H1 (cell line): ENCODE data around the gene MROH2B. TPM values are rescaled to one million over a fixed set of nuclear protein-coding genes. Genes with fewer than 3 reads are reported as not detected.

Experiments
- CTCF ChIA-PET: fragments of 300-600 bp; sonication (Branson Sonifier 250); formaldehyde crosslinking; loops from one replicate; lab custom pipeline; 2021; ENCODE audit not compliant: partially characterized antibody; lab: Charles Lee
- POLR2A ChIA-PET: fragments of 300-600 bp; sonication (Branson Sonifier 250); formaldehyde crosslinking; loops from one replicate; lab custom pipeline; 2021; ENCODE audit warnings: inconsistent platforms; ENCODE audit not compliant: partially characterized antibody; lab: Charles Lee
- DNase-seq, 2 experiments: peaks; one replicate each; pipeline versions ENCODE4 v3.0.0 to v3.0.0-alpha.2; 2010 to 2022; ENCODE audit warnings: low spot score in 2 of 2, low read depth in 1 of 2, mixed read lengths in 1 of 2
- FAIRE-seq: peaks from 2 replicates; lab custom pipeline; 2011; peaks lifted over from hg19 to GRCh38; lab: Jason Lieb, UNC
- H2AFZ ChIP-seq: 2 replicates; pipeline ENCODE4 v1.8.1; 2012; ENCODE audit warnings: low read length, inconsistent platforms
- H2AK5ac ChIP-seq: 2 replicates; pipeline ENCODE4 v1.6.1; 2013; ENCODE audit warnings: low read depth, low read length
- H2BK120ac ChIP-seq: replicated peaks from 2 replicates; pipeline ENCODE3; 2013; ENCODE audit warnings: low read depth, low read length, inconsistent platforms
- H2BK12ac ChIP-seq: 2 replicates; pipeline ENCODE4 v1.6.1; 2013; ENCODE audit warnings: low read depth, low read length
- H2BK15ac ChIP-seq: 2 replicates; pipeline ENCODE4 v1.6.1; 2013; ENCODE audit warnings: low read length
- H2BK20ac ChIP-seq: 2 replicates; pipeline ENCODE4 v1.6.1; 2013; ENCODE audit warnings: low read length
- H2BK5ac ChIP-seq: 2 replicates; pipeline ENCODE4 v1.6.1; 2013; ENCODE audit warnings: low read depth, low read length
- H3K14ac ChIP-seq: 2 replicates; pipeline ENCODE4 v1.6.1; 2013; ENCODE audit warnings: inconsistent platforms; ENCODE audit not compliant: insufficient read length
- H3K18ac ChIP-seq: 2 replicates; pipeline ENCODE4 v1.6.1; 2013; ENCODE audit warnings: low read length; ENCODE audit errors: extremely low read depth
- H3K23ac ChIP-seq: 2 replicates; pipeline ENCODE4 v1.6.1; 2013; ENCODE audit warnings: inconsistent platforms; ENCODE audit not compliant: insufficient read length
- H3K23me2 ChIP-seq: 2 replicates; pipeline ENCODE4 v1.6.1; 2013; ENCODE audit warnings: low read depth, low read length
- H3K27ac ChIP-seq: 2 replicates; pipeline ENCODE4 v1.6.1; 2011; ENCODE audit warnings: low read depth, low read length, inconsistent platforms
- H3K27me3 ChIP-seq, 4 experiments: replicated peaks in 1 of 4; 1 replicate in 1 of 4; 2 replicates in 3 of 4; pipeline versions ENCODE4 v1.6.1 to v1.8.1; 2011 to 2013; ENCODE audit warnings: low read length in 3 of 4, mild to moderate bottlenecking in 3 of 4, inconsistent platforms in 2 of 4, mixed read lengths in 2 of 4, moderate library complexity in 1 of 4; ENCODE audit not compliant: control insufficient read depth in 3 of 4, insufficient read depth in 3 of 4; ENCODE audit errors: extremely low read depth in 1 of 4
- H3K36me3 ChIP-seq, 4 experiments: 2 replicates each; pipeline versions ENCODE4 v1.6.1 to v1.8.1; 2011 to 2013; ENCODE audit warnings: mild to moderate bottlenecking in 4 of 4, low read length in 3 of 4, moderate library complexity in 2 of 4, control low read depth in 1 of 4, inconsistent platforms in 1 of 4; ENCODE audit not compliant: insufficient read depth in 4 of 4, control insufficient read depth in 2 of 4
- H3K4ac ChIP-seq: replicated peaks from 2 replicates; pipeline ENCODE3; 2013; ENCODE audit warnings: low read length, low read depth, mixed read lengths, inconsistent platforms; ENCODE audit not compliant: insufficient read length
- H3K4me1 ChIP-seq, 4 experiments: replicated peaks in 1 of 4; 1 replicate in 1 of 4; 2 replicates in 3 of 4; pipeline versions ENCODE4 v1.6.1 to v1.8.1; 2011 to 2013; ENCODE audit warnings: low read length in 3 of 4, inconsistent platforms in 2 of 4, mixed read lengths in 1 of 4; ENCODE audit not compliant: insufficient read depth in 4 of 4, control insufficient read depth in 3 of 4
- H3K4me2 ChIP-seq, 2 experiments: 2 replicates each; pipeline versions ENCODE4 v1.6.1 to v1.8.1; 2011 to 2013; ENCODE audit warnings: low read depth in 2 of 2, low read length in 2 of 2, control low read depth in 1 of 2, inconsistent platforms in 1 of 2, mild to moderate bottlenecking in 1 of 2; ENCODE audit not compliant: insufficient read depth in 1 of 2
- H3K4me3 ChIP-seq, 4 experiments: fragments of 200-600, 300-600 bp in 1 of 4; sonication (generic), shearing (Covaris generic), sonication (Bioruptor Twin) in 1 of 4; 2 replicates each; pipeline versions ENCODE4 v1.5.1 to v1.8.1; 2011 to 2016; ENCODE audit warnings: low read length in 4 of 4, low read depth in 3 of 4, control low read depth in 2 of 4, inconsistent platforms in 2 of 4, mild to moderate bottlenecking in 2 of 4, mixed read lengths in 1 of 4, moderate library complexity in 1 of 4; ENCODE audit not compliant: insufficient read depth in 2 of 4; ENCODE audit errors: extremely low read depth in 1 of 4
- H3K56ac ChIP-seq: replicated peaks from 2 replicates; pipeline ENCODE3; 2013; ENCODE audit warnings: low read depth, mild to moderate bottlenecking, mixed read lengths, low read length, inconsistent platforms; ENCODE audit not compliant: insufficient read length
- H3K79me1 ChIP-seq: 2 replicates; pipeline ENCODE4 v1.6.1; 2013; ENCODE audit warnings: low read depth, low read length, control low read depth
- H3K79me2 ChIP-seq, 2 experiments: 2 replicates each; pipeline versions ENCODE4 v1.6.1 to v1.8.1; 2012 to 2013; ENCODE audit warnings: low read length in 2 of 2, mild to moderate bottlenecking in 2 of 2, inconsistent platforms in 1 of 2; ENCODE audit not compliant: insufficient read depth in 2 of 2, control insufficient read depth in 1 of 2
- H3K9ac ChIP-seq, 4 experiments: replicated peaks in 1 of 4; 1 replicate in 1 of 4; 2 replicates in 3 of 4; pipeline versions ENCODE4 v1.6.1 to v1.8.1; 2011 to 2013; ENCODE audit warnings: low read depth in 3 of 4, low read length in 3 of 4, control low read depth in 2 of 4, mild to moderate bottlenecking in 2 of 4, moderate library complexity in 2 of 4, inconsistent platforms in 1 of 4; ENCODE audit errors: extremely low read depth in 1 of 4
- H3K9me3 ChIP-seq, 2 experiments: 2 replicates each; pipeline versions ENCODE4 v1.6.1 to v1.8.1; 2012 to 2013; ENCODE audit warnings: mild to moderate bottlenecking in 2 of 2, moderate library complexity in 2 of 2, control low read depth in 1 of 2, inconsistent platforms in 1 of 2, low read depth in 1 of 2, low read length in 1 of 2, mixed read lengths in 1 of 2; ENCODE audit not compliant: insufficient read depth in 2 of 2
- H4K20me1 ChIP-seq, 2 experiments: replicated peaks in 1 of 2; 2 replicates each; pipeline versions ENCODE3 to v1.8.1; 2011 to 2013; ENCODE audit warnings: inconsistent platforms in 2 of 2, low read length in 2 of 2, mild to moderate bottlenecking in 1 of 2; ENCODE audit not compliant: insufficient read depth in 2 of 2, control insufficient read depth in 1 of 2
- H4K5ac ChIP-seq: 2 replicates; pipeline ENCODE4 v1.6.1; 2013; ENCODE audit warnings: low read length, low read depth, mixed read lengths, inconsistent platforms; ENCODE audit not compliant: insufficient read length
- H4K8ac ChIP-seq: 2 replicates; pipeline ENCODE4 v1.8.0; 2013; ENCODE audit warnings: mild to moderate bottlenecking, moderate library complexity, low read length, inconsistent platforms; ENCODE audit not compliant: insufficient read depth; ENCODE audit errors: extremely low read depth
- H4K91ac ChIP-seq: replicated peaks from 2 replicates; pipeline ENCODE3; 2013; ENCODE audit warnings: low read length, mixed read lengths, inconsistent platforms; ENCODE audit not compliant: insufficient read length
- CBX5 ChIP-seq: fragments of 300-800, 300-1000 bp; sonication (generic); IDR thresholded peaks from 2 replicates; pipeline ENCODE4 v1.7.1; 2016; ENCODE audit warnings: antibody characterized with exemption, low read length, low read depth
- CEBPB ChIP-seq: IDR thresholded peaks from 2 replicates; pipeline ENCODE4 v1.6.1; 2012; ENCODE audit warnings: low read depth, low read length
- CHD2 ChIP-seq: IDR thresholded peaks from 2 replicates; pipeline ENCODE4 v1.6.1; 2012; ENCODE audit warnings: low read length, improper control_type of control experiment
- EGR1 ChIP-seq: IDR thresholded peaks from 2 replicates; pipeline ENCODE4 v1.6.1; 2011; ENCODE audit warnings: low read depth, low read length, borderline replicate concordance
- EP300 ChIP-seq, 2 experiments: IDR thresholded peaks; 1 replicate in 1 of 2; 2 replicates in 1 of 2; pipeline ENCODE4 v1.6.1; 2011 to 2012; ENCODE audit warnings: low read depth in 2 of 2, low read length in 2 of 2, mild to moderate bottlenecking in 2 of 2, borderline replicate concordance in 1 of 2, inconsistent platforms in 1 of 2, moderate library complexity in 1 of 2
- EZH2 ChIP-seq: fragments of 200-600 bp; sonication (generic); IDR thresholded peaks from 2 replicates; pipeline ENCODE4 v1.7.1; 2012; ENCODE audit warnings: low read depth, mild to moderate bottlenecking, moderate library complexity, low read length, inconsistent platforms; ENCODE audit not compliant: severe bottlenecking
- GTF2F1 ChIP-seq: IDR thresholded peaks from 2 replicates; pipeline ENCODE4 v1.6.1; 2012; ENCODE audit warnings: low read depth, low read length, improper control_type of control experiment, borderline replicate concordance
- RNF2 ChIP-seq: fragments of 200-900, 300-1000 bp; sonication (generic); IDR thresholded peaks from 2 replicates; pipeline ENCODE4 v1.7.1; 2016; ENCODE audit warnings: borderline replicate concordance, low read depth, mild to moderate bottlenecking, antibody characterized with exemption, low read length; ENCODE audit not compliant: poor library complexity, severe bottlenecking; ENCODE audit errors: missing control alignments
- SIN3A ChIP-seq, 2 experiments: IDR thresholded peaks in 1 of 2; conservative IDR thresholded peaks in 1 of 2; 2 replicates each; pipeline ENCODE4 v1.6.1; 2011 to 2012; ENCODE audit warnings: low read length in 2 of 2, improper control_type of control experiment in 1 of 2, low read depth in 1 of 2, mild to moderate bottlenecking in 1 of 2
- SIRT6 ChIP-seq: IDR thresholded peaks from one replicate; pipeline ENCODE4 v1.7.1; 2012; ENCODE audit warnings: low read length, inconsistent platforms
- SIX5 ChIP-seq: IDR thresholded peaks from 2 replicates; pipeline ENCODE4 v1.6.1; 2011; ENCODE audit warnings: mild to moderate bottlenecking, low read depth, low read length
- SP4 ChIP-seq: IDR thresholded peaks from 2 replicates; pipeline ENCODE4 v1.6.1; 2012; ENCODE audit warnings: low read length, inconsistent platforms
- ZNF274 ChIP-seq: IDR thresholded peaks from 2 replicates; pipeline ENCODE4 v1.7.0; 2012; ENCODE audit warnings: low read length, borderline replicate concordance; ENCODE audit errors: extremely low read depth
- WGBS, 2 experiments: shearing (Covaris generic) in 1 of 2; methylation state at CpG; one replicate each; pipeline versions ENCODE4 v1.1.6 to v1.1.7; 2013 to 2015; ENCODE audit warnings: low lambda C conversion rate in 2 of 2, mixed read lengths in 2 of 2, inconsistent platforms in 1 of 2, low coverage in 1 of 2, missing lambda C conversion rate in 1 of 2; ENCODE audit not compliant: insufficient replicate concordance in 2 of 2, insufficient coverage in 1 of 2, insufficient read length in 1 of 2; ENCODE audit errors: extremely low coverage in 1 of 2, missing lambda C conversion rate in 1 of 2; 5-methylcytosine and 5-hydroxymethylcytosine counted together
- polyA plus RNA-seq, 7 experiments: library from polyadenylated mRNA; depleted of rRNA in 3 of 7; stranded (reverse) in 5 of 7; unstranded in 2 of 7; fragments of >200 nt in 5 of 7; fragments of 200-250 nt in 2 of 7; gene quantifications; 1 replicate in 5 of 7; 2 replicates in 1 of 7; 4 replicates in 1 of 7; pipeline versions ENCODE4 v1.2.1 to v1.2.3, GENCODE V29; 2011 to 2013; ENCODE audit warnings: missing spikeins in 2 of 7, mixed read lengths in 2 of 7
- total RNA-seq: library from RNA; stranded (reverse); fragmentation: NEBNext Ultra II Directional; extraction: Animal tissue kit (Norgen Biotek cat#: 25700); gene quantifications from 2 replicates; pipeline ENCODE4 v1.2.1, GENCODE V29; 2021
- TF ChIP-seq, protein P1 (sequence below): IDR thresholded peaks from 2 replicates; pipeline ENCODE4 v1.6.1; 2012; ENCODE audit warnings: inconsistent platforms

The MROH2B gene
- total and polyA plus RNA-seq, 2 of the 8 experiments (the other 6 are each of a cell fraction or from before 2014, with no cell fraction given), result not detected

DNA sequence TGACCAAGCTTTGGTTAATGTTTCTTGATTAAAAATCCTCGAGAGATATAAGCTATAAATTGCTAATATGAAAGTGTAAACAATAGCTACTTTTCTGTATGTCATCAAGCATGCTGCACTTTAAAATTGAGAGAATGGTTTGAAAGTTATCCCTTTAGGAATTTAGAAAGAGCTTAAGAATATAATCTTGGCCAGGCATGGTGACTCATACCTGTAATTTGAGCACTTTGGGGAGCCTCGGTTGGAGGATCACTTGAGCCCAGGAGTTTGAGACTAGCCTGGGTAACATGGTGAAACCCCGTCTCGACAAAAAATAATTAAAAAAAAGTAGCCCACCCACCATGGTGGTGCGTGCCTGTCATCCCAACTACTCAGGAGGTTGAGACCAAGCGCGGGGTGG lies 12.2 kb upstream of the MROH2B start:
- H4K8ac ChIP-seq, result no peak overlapping the region
- no peak overlapping the region for H2AFZ ChIP-seq
- no peak overlapping the region for H2BK20ac ChIP-seq
- H3K23me2 ChIP-seq, result no peaks in the 10 kb centered on the region
- H3K9me3 ChIP-seq, result peaks cover 0 to 5% of the 10 kb centered on the region in 2 experiments; a peak in 2 of 4 replicates
- no peak overlapping the region for H4K5ac ChIP-seq
- FAIRE-seq (no peak), DNase-seq (no peak)
- H3K18ac ChIP-seq, result no peak overlapping the region
- H2AK5ac ChIP-seq, result no peak overlapping the region
- H3K23ac ChIP-seq, result no peak overlapping the region
- H3K4ac ChIP-seq, result no peak overlapping the region
- WGBS, 2 experiments, result 76% methylated on average over 7 of the region's 7 CpGs; no CpG with 5 or more reads in 1 of the 2 experiments
- H3K56ac ChIP-seq, result no peak overlapping the region
- no peaks in the 10 kb centered on the region for H3K79me1 ChIP-seq
- no peak overlapping the region for H2BK15ac ChIP-seq
- H3K14ac ChIP-seq, result no peak overlapping the region
- no peaks in the 10 kb centered on the region for H3K27me3 ChIP-seq
- no peak overlapping the region for H3K4me3 ChIP-seq
- no peak overlapping the region for H2BK12ac ChIP-seq
- H2BK120ac ChIP-seq, result no peak overlapping the region
- no peak overlapping the region for H3K27ac ChIP-seq
- no peak overlapping the region for H2BK5ac ChIP-seq
- no peaks in the 10 kb centered on the region for H4K20me1 ChIP-seq
- ChIA-PET CTCF (no interaction called here), POLR2A (interaction anchor here (0.6 to 0.7 kb wide), 2 partner anchors 102 to 379 kb away, joined by 3 to 4 read pairs; no protein-coding TSS in a partner anchor)
- H3K36me3 ChIP-seq, result peaks cover 0 to 3% (median 0%) of the 10 kb centered on the region in 4 experiments; a peak in 1 of 8 replicates
- no peak overlapping the region for H4K91ac ChIP-seq
- no peak overlapping the region for H3K9ac ChIP-seq
- H3K4me1 ChIP-seq, result no peaks in the 10 kb centered on the region; a peak in 1 of 7 replicates
- no peaks in the 10 kb centered on the region for H3K79me2 ChIP-seq
- H3K4me2 ChIP-seq, result no peak overlapping the region
- no peak for TF ChIP-seq SIRT6
- no peak for TF ChIP-seq EP300 (IDR thresholded peaks at IDR 0.05; ENCODE audit: borderline replicate concordance in 1 of 2, low read depth in 2 of 2, low read length in 2 of 2)
- TF ChIP-seq, protein P1, sequence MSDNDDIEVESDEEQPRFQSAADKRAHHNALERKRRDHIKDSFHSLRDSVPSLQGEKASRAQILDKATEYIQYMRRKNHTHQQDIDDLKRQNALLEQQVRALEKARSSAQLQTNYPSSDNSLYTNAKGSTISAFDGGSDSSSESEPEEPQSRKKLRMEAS, result no peak
- no peak for TF ChIP-seq RNF2
- TF ChIP-seq CHD2, result no peak
- no peak for TF ChIP-seq SIN3A (conservative IDR thresholded peaks at IDR 0.05 in 1 of 2, IDR thresholded peaks at IDR 0.05 in 1 of 2; ENCODE audit: low read depth in 1 of 2, low read length in 2 of 2)
- TF ChIP-seq SP4, result no peak
- no peak for TF ChIP-seq EGR1
- TF ChIP-seq SIX5, result no peak
- TF ChIP-seq CEBPB, result no peak
- no peak for TF ChIP-seq EZH2
- no peak for TF ChIP-seq GTF2F1
- no peak for TF ChIP-seq ZNF274
- no peak for TF ChIP-seq CBX5
